Smooth muscle cell (in vitro differentiated cells): ENCODE data around the gene CEP112. TPM values are rescaled to one million over a fixed set of nuclear protein-coding genes. Genes with fewer than 3 reads are reported as not detected.

Experiments used
- DNase-seq: peaks from one replicate; lab custom pipeline; 2025; ENCODE audit not compliant: unreplicated experiment; lab: John Stamatoyannopoulos, UW
- H2AFZ ChIP-seq: fragments of 200-600 bp; sonication (generic); 2 replicates; pipeline ENCODE4 v1.6.0; 2016; ENCODE audit warnings: antibody characterized with exemption, low read depth, mild to moderate bottlenecking
- H3F3A ChIP-seq: fragments of 200-600 bp; sonication (generic); 2 replicates; pipeline ENCODE4 v1.6.0; 2017; ENCODE audit warnings: antibody characterized with exemption, low read depth
- H3K27ac ChIP-seq: fragments of 200-600 bp; sonication (generic); 2 replicates; pipeline ENCODE4 v1.5.1; 2016; ENCODE audit warnings: low read depth, mild to moderate bottlenecking
- H3K27me3 ChIP-seq: fragments of 200-600 bp; sonication (generic); 2 replicates; pipeline ENCODE4 v1.6.1; 2016; ENCODE audit warnings: low read depth, mild to moderate bottlenecking
- H3K36me3 ChIP-seq: fragments of 200-600 bp; sonication (generic); 2 replicates; pipeline ENCODE4 v1.5.1; 2016; ENCODE audit warnings: low read depth
- H3K4me1 ChIP-seq: fragments of 200-600 bp; sonication (generic); 2 replicates; pipeline ENCODE4 v1.5.1; 2016; ENCODE audit warnings: low read depth
- H3K4me2 ChIP-seq: fragments of 200-600 bp; sonication (generic); 2 replicates; pipeline ENCODE4 v1.6.0; 2016; ENCODE audit warnings: mild to moderate bottlenecking
- H3K4me3 ChIP-seq: fragments of 200-600 bp; sonication (generic); 2 replicates; pipeline ENCODE4 v1.5.1; 2016; ENCODE audit warnings: mild to moderate bottlenecking
- H3K79me2 ChIP-seq: fragments of 200-600 bp; sonication (generic); 2 replicates; pipeline ENCODE4 v1.6.0; 2016; ENCODE audit warnings: low read depth, mild to moderate bottlenecking
- H3K9ac ChIP-seq: fragments of 200-600 bp; sonication (generic); 2 replicates; pipeline ENCODE4 v1.6.0; 2016; ENCODE audit warnings: low read depth
- H3K9me3 ChIP-seq: fragments of 200-600 bp; sonication (generic); replicated peaks from 2 replicates; pipeline ENCODE4 v1.5.1; 2016; ENCODE audit warnings: low read depth
- H4K20me1 ChIP-seq: fragments of 200-600 bp; sonication (generic); 2 replicates; pipeline ENCODE4 v1.6.0; 2016; ENCODE audit warnings: low read depth
- WGBS: methylation state at CpG from one replicate; pipeline ENCODE4 v1.1.7; 2016; ENCODE audit warnings: low lambda C conversion rate; 5-methylcytosine and 5-hydroxymethylcytosine counted together
- polyA plus RNA-seq: library from polyadenylated mRNA; unstranded; fragments of >200 nt; fragmentation: Nextera tagmentation; extraction: Ambion mirVana; gene quantifications from 2 replicates; pipeline ENCODE4 v1.2.1, GENCODE V29; 2016
- total RNA-seq: library from RNA; depleted of rRNA; stranded (reverse); fragments of >200 nt; gene quantifications from 2 replicates; pipeline ENCODE4 v1.2.3, GENCODE V29; 2014
- TF ChIP-seq, protein P1 (sequence below): fragments of 200-600 bp; sonication (generic); IDR thresholded peaks from 2 replicates; pipeline ENCODE4 v1.5.1; 2017; ENCODE audit warnings: borderline replicate concordance, mild to moderate bottlenecking, antibody characterized with exemption; ENCODE audit not compliant: insufficient read depth, poor library complexity, severe bottlenecking

Gene CEP112
- total and polyA plus RNA-seq, 2 experiments from 2014 or later, result 8.3 to 9.9 TPM

DNA sequence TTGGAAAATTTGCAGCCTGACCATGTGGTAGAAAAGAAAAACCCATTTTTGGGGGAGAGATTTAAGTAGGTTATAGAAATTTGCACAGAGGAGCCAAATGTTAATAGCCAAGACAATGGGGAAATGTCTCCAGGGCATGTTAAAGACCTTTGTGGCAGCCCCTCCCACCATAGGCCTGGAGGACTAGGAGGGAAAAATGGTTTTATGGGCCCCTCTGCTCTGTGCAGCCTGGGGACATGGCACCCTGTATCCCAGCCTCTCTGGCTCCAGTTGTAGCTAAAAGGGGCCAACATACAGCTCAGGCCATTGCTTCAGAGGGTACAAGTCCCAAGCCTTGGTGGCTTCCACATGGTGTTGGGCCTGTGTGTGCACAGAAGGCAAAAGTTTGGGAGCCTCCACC lies 384.6 kb downstream of the CEP112 start:
- Histone ChIP-seq H3K27me3 (no peaks in the 10 kb centered on the region), H3K9ac (no peak overlapping the region), H3K27ac (no peak overlapping the region), H3K4me2 (no peak overlapping the region), H3K9me3 (no peaks in the 10 kb centered on the region), H3K79me2 (no peaks in the 10 kb centered on the region), H3K4me3 (no peak overlapping the region), H3F3A (no peaks in the 10 kb centered on the region), H3K36me3 (peaks cover 9% of the 10 kb centered on the region), H4K20me1 (no peaks in the 10 kb centered on the region), H3K4me1 (no peaks in the 10 kb centered on the region), H2AFZ (no peak overlapping the region)
- DNase-seq, result no peak
- TF ChIP-seq, protein P1, sequence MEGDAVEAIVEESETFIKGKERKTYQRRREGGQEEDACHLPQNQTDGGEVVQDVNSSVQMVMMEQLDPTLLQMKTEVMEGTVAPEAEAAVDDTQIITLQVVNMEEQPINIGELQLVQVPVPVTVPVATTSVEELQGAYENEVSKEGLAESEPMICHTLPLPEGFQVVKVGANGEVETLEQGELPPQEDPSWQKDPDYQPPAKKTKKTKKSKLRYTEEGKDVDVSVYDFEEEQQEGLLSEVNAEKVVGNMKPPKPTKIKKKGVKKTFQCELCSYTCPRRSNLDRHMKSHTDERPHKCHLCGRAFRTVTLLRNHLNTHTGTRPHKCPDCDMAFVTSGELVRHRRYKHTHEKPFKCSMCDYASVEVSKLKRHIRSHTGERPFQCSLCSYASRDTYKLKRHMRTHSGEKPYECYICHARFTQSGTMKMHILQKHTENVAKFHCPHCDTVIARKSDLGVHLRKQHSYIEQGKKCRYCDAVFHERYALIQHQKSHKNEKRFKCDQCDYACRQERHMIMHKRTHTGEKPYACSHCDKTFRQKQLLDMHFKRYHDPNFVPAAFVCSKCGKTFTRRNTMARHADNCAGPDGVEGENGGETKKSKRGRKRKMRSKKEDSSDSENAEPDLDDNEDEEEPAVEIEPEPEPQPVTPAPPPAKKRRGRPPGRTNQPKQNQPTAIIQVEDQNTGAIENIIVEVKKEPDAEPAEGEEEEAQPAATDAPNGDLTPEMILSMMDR, result no peak

DNA sequence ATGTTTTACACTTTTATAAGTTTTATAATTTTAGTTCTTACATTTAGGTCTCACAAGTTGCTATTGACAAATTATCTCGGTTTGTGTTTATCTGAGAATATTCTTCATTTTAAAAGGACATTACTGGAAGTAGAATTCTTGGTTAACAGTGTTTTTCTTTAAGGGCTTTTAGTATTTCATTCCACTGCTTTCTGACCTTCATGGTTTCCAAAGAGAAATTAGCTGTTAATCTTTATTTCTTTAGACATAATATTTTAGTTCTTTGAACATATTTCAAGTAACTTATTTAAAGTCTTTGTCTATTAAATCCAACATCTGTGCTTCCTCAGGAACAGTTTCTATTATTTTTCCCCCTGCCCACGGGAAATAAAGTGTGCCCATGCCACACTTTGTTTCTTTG lies 390.4 kb downstream of the CEP112 start:
- Histone ChIP-seq H3F3A (no peaks in the 10 kb centered on the region), H3K27ac (no peak overlapping the region), H3K4me2 (no peak overlapping the region), H2AFZ (no peak overlapping the region), H3K36me3 (peaks cover 20% of the 10 kb centered on the region), H3K9me3 (peaks cover 7% of the 10 kb centered on the region), H3K9ac (no peak overlapping the region), H3K4me1 (no peaks in the 10 kb centered on the region), H3K4me3 (no peak overlapping the region), H3K79me2 (no peaks in the 10 kb centered on the region), H4K20me1 (no peaks in the 10 kb centered on the region), H3K27me3 (no peaks in the 10 kb centered on the region)
- DNase-seq, result no peak
- TF ChIP-seq, protein P1, result no peak
- WGBS, result 94% methylated on average over 2 of the region's 2 CpGs

DNA sequence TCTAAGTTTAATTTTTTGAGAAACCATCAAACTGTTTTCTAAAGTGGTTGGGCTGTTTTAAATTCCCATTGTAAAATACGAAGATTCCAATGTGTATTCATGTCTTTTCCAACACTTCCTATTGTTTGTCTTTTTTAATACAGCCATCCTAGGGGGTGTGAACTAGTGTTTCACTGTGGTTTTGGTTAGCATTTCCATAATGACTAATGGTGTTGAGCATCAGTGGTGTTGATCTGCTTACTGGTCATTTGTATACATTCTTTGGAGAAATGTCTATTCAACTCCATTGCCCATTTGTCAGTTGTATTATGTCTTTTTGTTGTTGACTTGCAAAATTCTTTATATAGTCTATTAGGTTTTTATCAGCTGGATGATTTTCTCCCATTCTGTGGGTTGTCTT lies 391.3 kb downstream of the CEP112 start:
- Histone ChIP-seq H3K27ac (no peak overlapping the region), H3K4me2 (no peak overlapping the region), H3F3A (no peaks in the 10 kb centered on the region), H3K36me3 (peaks cover 20% of the 10 kb centered on the region), H3K4me1 (no peaks in the 10 kb centered on the region), H4K20me1 (no peaks in the 10 kb centered on the region), H3K79me2 (no peaks in the 10 kb centered on the region), H3K9ac (no peak overlapping the region), H3K9me3 (peaks cover 7% of the 10 kb centered on the region), H3K27me3 (no peaks in the 10 kb centered on the region), H2AFZ (no peak overlapping the region), H3K4me3 (no peak overlapping the region)
- TF ChIP-seq, protein P1, result no peak
- DNase-seq, result no peak
- WGBS, result 100% methylated on average over 1 of the region's 1 CpG

DNA sequence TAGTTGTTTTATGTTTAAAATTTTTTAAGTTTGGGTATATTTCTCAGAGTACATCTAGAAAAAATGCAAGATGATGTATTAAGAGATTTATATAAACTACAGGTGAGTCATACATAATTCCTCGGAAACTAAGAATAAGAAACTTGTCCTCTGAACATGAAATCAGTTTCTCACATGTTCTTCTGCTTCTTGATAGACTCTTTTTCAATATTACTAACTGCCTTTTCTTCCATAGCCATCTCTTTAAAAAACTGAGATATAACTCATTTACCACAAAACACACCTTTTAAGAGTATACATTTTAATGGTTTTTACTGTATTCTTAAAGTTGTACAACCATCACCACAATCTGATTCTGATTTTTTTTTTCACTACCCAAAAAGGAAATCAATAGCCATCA lies 392.1 kb downstream of the CEP112 start:
- peaks cover 20% of the 10 kb centered on the region for H3K36me3 ChIP-seq
- H3K27me3 ChIP-seq, result no peaks in the 10 kb centered on the region
- no peak overlapping the region for H3K27ac ChIP-seq
- H3K4me1 ChIP-seq, result no peaks in the 10 kb centered on the region
- H4K20me1 ChIP-seq, result no peaks in the 10 kb centered on the region
- H3K79me2 ChIP-seq, result no peaks in the 10 kb centered on the region
- H3K9ac ChIP-seq, result no peak overlapping the region
- DNase-seq, result no peak
- peaks cover 7% of the 10 kb centered on the region for H3K9me3 ChIP-seq
- no peak overlapping the region for H2AFZ ChIP-seq
- 100% methylated on average over 1 of the region's 1 CpG for WGBS
- no peak overlapping the region for H3K4me3 ChIP-seq
- H3F3A ChIP-seq, result no peaks in the 10 kb centered on the region
- TF ChIP-seq, protein P1, result no peak
- H3K4me2 ChIP-seq, result no peak overlapping the region
